ENCODE data around the gene FREM1.

Gene FREM1

GRCh38 chr9:14911046-14911445 lies 818 bp upstream of the FREM1 start:
- peak; percentile 55 for DNase-seq

DNA sequence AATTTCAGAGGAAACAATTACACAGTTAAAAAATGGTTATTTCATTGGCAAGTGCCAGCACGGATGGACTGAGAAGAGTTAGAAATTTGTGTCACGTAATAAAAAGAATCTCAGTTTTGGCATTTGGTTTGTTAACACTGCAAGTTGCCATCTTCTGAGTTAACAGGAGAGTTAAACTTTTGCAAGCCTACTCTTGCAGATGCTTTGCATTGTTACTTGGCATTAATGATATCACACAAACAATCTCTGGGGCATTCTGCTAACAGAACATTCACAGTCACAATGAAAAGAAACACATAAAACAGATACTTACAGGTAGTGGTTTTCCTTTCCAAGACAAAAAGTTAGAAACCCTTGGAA lies 647 bp downstream of the FREM1 start:
- DNase-seq: no peak

- no peak for DNase-seq
These were observed 1.0 kb downstream of the FREM1 start for GRCh38 chr9:14909181-14909580.

DNA sequence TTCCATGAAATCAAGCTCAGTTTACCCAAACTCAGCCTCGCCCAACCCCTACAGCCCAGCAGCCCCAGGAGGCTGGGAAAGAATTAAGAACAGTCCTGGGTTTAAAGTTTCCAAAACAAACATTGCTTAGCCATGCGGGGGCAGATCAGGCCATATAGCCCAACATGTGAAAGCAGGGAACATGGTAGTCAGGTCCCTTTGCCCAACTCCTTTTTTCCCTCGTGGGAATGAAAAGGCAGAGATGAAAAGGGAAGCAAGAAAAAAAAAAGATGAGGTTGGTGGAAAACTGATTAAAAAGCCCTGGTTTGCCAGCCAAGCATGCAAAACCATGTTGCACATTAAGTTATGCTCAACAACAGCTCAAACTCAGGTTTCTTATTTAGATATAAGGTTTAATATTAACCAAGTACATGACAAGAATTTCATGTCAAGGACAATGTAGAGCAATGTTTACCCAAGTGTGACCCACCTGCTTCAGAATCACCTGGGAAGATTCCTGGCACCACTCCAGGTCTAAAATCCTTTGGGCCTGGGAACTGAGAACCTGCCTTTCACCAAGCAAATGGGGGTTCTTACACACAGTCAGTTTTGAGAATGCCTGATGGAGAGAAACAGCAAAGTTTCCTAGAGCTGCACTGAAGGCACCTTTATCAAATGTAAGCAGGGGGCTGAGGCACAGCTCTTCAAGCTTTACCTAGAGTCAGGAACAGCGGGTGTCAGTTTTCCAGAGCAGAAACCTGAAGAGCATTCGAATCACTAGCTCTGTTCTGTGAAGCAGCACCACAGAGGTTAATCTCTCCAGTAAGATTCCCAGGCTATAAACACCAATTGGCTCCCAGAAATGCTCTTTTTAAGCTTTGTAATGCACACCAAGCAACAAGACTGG lies 1.7 kb downstream of the FREM1 start:
- DNase-seq: no peak

- no peak for DNase-seq
These were observed 2.5 kb downstream of the FREM1 start for GRCh38 chr9:14907696-14908095.

GRCh38 chr9:14907360-14907685 lies 2.9 kb downstream of the FREM1 start:
- no peak for DNase-seq

DNA sequence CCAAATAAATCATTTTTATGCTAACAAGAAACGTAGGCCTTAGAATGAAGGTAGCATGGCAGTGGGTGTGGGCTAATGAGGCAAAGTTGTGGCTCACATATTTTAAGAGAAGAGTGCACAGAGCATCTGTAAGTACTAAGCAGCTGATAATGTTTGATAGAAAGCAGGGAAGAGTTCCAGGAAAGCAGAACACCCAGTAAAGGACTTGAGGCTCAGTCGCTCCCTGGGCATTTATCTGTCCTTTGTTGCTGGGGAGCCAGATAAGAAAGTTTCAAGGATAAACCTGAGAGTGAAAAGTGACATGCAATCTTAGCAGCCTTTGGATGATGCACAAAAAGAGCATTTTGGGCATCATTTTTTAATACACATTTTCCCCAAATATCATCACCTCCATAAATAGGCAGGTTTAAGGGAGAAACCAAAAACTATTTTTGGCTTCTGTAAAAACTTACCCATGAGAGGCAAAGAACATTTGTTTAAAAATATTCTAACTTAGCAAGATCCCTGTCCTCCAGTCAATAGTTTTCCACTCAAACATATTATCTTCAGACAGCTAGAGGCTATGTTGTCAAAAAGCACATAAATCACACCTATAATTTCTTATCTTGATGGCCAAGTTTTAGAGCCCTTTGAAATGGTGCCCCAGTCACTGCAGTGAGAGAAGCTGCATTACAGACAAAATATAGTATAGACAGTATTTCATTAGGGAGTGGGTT lies 3.4 kb downstream of the FREM1 start:
- no peak for DNase-seq

DNA sequence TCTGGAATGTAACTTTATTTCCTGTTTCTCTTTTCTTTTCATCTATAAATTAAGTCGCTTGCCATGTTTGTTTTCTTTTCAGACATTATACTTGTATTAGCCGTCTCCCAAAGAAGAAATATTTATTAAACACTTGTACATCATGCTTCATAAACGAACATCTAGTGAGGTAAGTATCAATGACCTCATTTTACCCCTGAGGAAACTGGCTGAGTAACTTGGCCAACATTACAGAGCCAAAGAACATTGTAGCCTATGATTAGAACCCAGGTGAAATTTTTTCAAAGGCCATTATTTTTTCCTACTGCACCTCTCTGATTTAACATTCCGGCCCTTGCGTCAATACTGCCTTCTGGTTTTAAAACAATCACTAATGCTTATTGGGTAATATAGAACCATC lies 4.2 kb downstream of the FREM1 start:
- no peak for DNase-seq

GRCh38 chr9:14903040-14903439 lies 7.2 kb downstream of the FREM1 start:
- DNase-seq: no peak

GRCh38 chr9:14902561-14902960 lies 7.7 kb downstream of the FREM1 start:
- DNase-seq: no peak

DNA sequence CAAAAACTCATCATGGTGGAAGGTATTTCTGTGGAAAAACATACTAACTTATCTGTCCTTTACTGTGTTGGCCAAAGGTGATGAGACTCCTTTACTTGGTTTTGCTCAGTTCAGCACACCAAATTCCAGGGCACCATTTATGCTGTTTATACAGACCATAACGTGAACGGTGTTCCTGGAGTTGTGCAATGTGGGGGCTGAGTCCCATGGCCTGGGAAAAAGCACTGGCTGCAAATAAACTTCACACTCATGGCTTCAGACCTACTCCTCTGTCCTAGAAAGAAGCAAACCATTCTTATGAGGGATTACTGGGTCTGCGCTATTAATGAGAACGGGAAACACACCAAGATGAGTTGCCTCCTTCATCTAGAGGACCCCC lies 10.4 kb downstream of the FREM1 start:
- DNase-seq: no peak

DNA sequence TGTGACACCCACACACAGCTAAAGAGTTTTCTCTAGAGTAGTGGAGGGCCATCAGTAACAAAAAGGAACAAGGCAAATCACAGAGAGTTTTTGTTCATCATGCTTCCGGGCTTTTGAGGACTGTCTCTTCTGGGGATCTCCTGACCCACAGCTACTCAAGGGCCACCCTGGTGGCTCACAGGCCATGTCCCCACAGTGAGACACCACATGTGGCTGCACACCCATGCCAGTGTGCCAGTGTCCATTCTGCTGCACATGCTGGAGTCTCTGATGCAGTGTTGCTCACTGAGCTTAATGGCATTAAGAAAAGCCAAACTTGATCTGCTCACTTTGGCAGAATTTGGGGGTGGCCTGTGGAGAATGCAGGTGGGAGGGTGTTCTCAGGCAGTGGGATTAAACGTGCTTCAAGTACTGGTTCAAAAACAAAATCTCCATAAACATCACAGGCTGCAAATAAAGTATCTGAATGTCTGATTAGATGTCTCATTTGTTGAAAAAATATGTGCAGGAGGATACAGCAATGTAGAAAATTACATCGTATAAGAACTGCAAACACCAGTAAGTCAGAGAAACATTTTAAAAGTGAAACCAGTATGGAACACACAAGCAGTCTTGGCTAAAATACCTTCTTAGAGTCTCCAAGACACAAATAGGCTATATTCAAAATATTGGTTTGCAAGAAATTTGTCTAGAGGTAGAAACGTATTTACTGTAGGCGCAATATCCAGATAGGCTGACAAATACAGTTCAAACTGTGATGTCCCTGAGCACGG lies 11.0 kb downstream of the FREM1 start:
- no peak for DNase-seq

DNA sequence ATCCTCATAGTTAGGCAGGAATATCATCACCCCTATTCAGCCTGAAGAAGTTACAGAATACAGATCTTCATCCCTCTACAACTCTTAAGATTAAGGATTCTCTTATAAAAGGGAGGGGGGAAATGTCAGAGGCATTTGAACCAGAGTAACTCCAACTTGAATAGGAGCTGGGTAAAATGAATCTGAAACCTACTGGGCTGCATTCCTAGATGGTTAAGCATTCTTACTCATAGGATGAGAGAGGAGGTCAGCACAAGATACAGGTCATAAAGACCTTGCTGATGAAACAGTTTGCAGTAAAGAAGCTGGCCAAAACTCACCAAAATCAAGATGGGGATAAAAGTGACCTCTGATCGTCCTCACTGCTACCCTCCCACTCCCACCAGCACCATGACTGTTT lies 14.4 kb downstream of the FREM1 start:
- DNase-seq: no peak

- DNase-seq: no peak
These were observed 16.9 kb downstream of the FREM1 start for GRCh38 chr9:14893280-14893679.

DNA sequence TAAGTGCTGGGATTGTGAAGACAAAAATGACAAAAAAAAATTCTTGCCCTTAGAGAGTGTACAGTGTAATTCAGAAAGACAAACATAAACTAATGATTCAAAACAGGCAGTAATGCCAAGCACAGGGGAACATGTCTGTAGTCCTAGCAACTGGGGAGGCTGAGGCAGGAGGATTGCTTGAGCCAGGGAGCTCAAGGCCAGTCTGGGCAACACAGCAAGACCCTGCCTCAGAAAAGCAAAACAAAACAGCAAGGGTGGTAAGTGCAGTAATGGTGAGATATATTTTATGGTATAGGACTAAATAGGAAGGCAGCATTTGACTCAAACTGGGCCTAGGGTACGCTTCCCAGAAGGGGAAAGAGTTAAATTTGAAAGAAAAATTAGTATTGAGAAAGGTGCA lies 18.9 kb downstream of the FREM1 start:
- no peak for DNase-seq

GRCh38 chr9:14889451-14889850 lies 20.8 kb downstream of the FREM1 start:
- no peak for DNase-seq

DNA sequence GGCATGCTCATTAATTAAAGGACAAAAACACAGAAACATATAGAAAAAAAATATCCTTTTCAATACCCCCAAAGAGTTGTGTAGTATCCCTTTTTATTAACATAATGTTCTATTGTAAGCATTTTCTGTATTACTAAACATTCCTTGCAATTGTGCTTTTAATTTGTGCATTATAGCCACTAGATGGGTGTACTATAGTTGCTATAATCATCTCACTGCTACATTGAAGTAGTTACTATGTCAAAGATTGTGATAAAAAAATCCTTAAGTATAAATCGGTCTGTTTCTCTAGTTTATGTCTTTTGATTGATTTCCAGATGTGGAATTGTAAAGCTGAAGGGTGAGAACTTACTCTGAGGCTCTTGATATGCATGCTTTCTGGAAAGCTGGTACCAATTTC lies 21.4 kb downstream of the FREM1 start:
- no peak for DNase-seq

DNA sequence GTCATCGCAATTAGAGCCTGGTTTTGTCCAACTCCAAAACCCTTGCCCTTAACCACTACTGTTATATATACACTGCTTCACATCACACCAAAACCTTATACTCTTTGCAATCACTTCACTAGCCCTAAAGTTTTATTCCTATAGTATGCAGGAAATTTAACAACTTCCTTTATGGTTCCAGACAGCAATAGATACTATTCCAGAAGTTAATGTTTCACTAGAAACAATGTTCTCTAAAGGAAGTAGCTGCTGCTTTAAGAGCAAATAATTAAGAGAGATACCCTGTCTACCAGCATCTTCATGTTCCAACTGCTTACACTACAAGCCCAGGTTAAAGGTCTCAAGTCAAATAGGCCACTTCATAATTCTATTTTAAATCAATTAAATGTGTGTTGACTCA lies 22.0 kb downstream of the FREM1 start:
- DNase-seq: no peak

DNA sequence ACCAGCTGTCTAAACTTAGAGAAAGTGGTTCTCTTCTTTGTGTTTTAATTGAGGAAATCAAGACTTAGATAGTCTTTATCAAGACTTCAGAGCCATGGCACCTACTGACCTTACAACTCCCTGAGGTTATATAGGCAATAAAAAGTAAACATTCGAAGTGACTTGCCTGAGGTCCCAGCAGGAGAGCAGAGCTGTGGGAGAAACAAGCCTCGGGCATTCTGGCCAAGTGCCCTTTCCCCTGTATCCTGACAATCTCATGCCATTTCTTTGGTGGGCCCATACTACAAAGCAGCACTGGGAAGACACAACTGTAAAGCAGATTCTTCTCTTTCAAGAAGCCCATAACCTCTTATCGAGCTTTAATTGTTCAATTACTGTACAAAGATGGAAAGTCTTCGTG lies 23.1 kb downstream of the FREM1 start:
- DNase-seq: no peak

GRCh38 chr9:14883310-14883944 lies 26.8 kb downstream of the FREM1 start:
- DNase-seq: no peak

DNA sequence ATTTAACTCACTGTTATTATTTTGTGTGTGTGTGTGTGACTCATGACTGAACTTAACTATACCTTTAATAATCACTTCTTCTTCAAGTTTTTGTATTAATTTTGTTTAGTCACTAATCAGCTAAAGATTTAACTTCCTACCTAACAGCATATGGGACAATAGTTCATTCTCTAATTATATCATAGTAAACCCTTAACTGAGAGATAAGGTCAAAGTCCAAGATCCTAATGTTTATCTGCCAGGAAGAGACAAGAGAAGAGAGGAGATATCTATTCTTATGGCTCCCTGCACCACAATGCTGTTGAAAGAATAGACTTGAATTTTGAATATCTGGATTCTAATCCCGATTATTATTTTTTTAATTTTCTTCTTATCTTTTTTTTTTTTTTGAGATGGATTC lies 28.1 kb downstream of the FREM1 start:
- DNase-seq: no peak

DNA sequence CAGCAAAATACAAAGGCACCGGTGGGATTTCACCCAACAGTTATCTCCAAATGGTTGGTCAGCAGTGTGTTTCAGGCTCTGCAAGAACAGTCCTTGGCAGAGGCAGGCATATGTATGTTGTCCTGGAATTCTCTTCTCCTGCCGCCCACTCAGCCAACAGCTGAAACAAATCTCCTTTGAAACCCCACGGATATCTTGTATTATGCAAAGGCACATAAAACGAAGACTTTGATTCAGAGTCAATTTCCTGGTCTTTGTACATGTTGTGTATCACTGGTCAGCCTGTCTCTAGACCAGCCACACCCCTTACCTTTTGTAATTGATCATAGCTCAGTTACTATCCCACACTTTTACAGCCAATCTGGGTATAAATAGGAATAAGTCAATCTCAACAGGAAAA lies 29.2 kb downstream of the FREM1 start:
- DNase-seq: no peak

DNA sequence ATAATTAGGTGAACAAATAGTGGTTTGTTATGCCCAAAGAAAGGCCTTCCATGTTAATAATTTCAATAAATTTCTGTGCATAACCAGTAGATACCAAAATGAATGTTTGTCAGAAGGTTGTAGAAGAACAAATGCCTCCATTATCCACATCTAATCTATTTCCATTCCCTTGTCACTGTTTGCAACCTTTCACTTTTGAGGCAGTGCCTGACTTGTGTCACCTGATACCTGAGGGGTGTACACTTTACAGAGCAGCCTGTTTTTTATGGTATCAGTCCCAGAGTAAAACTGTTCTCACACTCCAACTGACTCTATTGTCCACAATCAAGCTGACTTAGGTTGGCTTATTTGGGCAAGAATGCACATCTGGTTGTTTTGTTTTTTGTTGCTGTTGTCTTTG lies 40.1 kb downstream of the FREM1 start:
- no peak for DNase-seq

DNA sequence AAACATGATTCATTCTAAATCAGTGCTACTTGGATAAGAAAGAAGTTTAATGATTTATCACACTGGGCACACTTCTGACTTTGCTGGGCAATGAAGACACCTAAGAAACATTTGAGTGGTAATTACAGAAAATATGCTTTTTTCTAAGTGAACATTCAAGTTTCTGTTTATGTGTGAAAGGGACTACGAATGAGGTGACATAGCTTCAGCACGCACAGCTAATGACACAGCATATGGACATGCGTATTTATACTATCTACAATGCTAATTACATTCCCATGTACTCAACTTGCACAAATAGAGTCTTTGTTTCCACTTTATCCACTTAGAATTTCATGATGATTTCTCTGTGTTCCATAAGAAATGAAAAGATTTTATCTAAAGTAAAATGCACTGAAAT lies 40.6 kb downstream of the FREM1 start:
- no peak for DNase-seq

Data from NCI-H524 treated with DMSO at 0.1 percent for 48 hours (cell line).